ENCODE data around the gene HS3ST1. TPM values are rescaled to one million over a fixed set of nuclear protein-coding genes. Genes with fewer than 3 reads are reported as not detected.

Gene HS3ST1
- total RNA-seq, 2 donors from 2014 or later, result 2.8 to 8.4 TPM

- Histone ChIP-seq H3K4me3 (no peak overlapping the region), H3K27me3 (no peaks in the 10 kb centered on the region), H3K27ac (no peak overlapping the region), H3K9me3 (no peaks in the 10 kb centered on the region), H3K36me3 (no peaks in the 10 kb centered on the region), H3K4me1 (peaks cover 0 to 10% of the 10 kb centered on the region in 2 donors)
- DNase-seq (ENCODE audit: low spot score), result no peak
- TF ChIP-seq CTCF (IDR thresholded peaks at IDR 0.05), result no peak
These were observed 8.4 kb downstream of the HS3ST1 start for GRCh38 chr4:11420327-11420726.

- no peaks in the 10 kb centered on the region for H3K36me3 ChIP-seq
- H3K27ac ChIP-seq, result no peak overlapping the region
- TF ChIP-seq CTCF (IDR thresholded peaks at IDR 0.05), result peak in 1 of 2 donors; percentile 44
- no peaks in the 10 kb centered on the region for H3K9me3 ChIP-seq
- H3K4me3 ChIP-seq, result no peak overlapping the region
- DNase-seq (ENCODE audit: low spot score), result no peak
- H3K4me1 ChIP-seq, result peaks cover 0 to 10% of the 10 kb centered on the region in 2 donors
- H3K27me3 ChIP-seq, result no peaks in the 10 kb centered on the region
These were observed 10.1 kb downstream of the HS3ST1 start for GRCh38 chr4:11418610-11419009.

- Histone ChIP-seq H3K4me1 (peaks cover 0 to 10% of the 10 kb centered on the region in 2 donors), H3K36me3 (no peaks in the 10 kb centered on the region)
- TF ChIP-seq CTCF (IDR thresholded peaks at IDR 0.05), result no peak
These were observed 12.0 kb downstream of the HS3ST1 start for GRCh38 chr4:11416767-11417113.

GRCh38 chr4:11416071-11416766 is 12.5 kb downstream of the HS3ST1 start:
- Histone ChIP-seq H3K9me3 (no peaks in the 10 kb centered on the region), H3K4me1 (peaks cover 0 to 10% of the 10 kb centered on the region in 2 donors), H3K27me3 (no peaks in the 10 kb centered on the region), H3K36me3 (no peaks in the 10 kb centered on the region), H3K27ac (no peak overlapping the region), H3K4me3 (no peak overlapping the region)
- DNase-seq (ENCODE audit: low spot score), result no peak
- TF ChIP-seq CTCF (IDR thresholded peaks at IDR 0.05), result no peak

More at GRCh38 chr4:11416767-11417113, 12.0 kb downstream of the HS3ST1 start:
- Histone ChIP-seq H3K9me3 (no peaks in the 10 kb centered on the region), H3K27ac (no peak overlapping the region), H3K4me3 (no peak overlapping the region), H3K27me3 (no peaks in the 10 kb centered on the region)
- no peak for DNase-seq (ENCODE audit: low spot score)

- H3K36me3 ChIP-seq, result no peaks in the 10 kb centered on the region
- DNase-seq (ENCODE audit: low spot score), result no peak
These were observed 13.2 kb downstream of the HS3ST1 start for GRCh38 chr4:11415409-11416070.

More at GRCh38 chr4:11415409-11416070, 13.2 kb downstream of the HS3ST1 start:
- H3K9me3 ChIP-seq, result no peaks in the 10 kb centered on the region
- H3K27ac ChIP-seq, result no peak overlapping the region
- peaks cover 0 to 10% of the 10 kb centered on the region in 2 donors for H3K4me1 ChIP-seq
- TF ChIP-seq CTCF (IDR thresholded peaks at IDR 0.05), result no peak
- H3K27me3 ChIP-seq, result no peaks in the 10 kb centered on the region
- H3K4me3 ChIP-seq, result no peak overlapping the region

Data from right atrium auricular region (tissue), 2 donors.